Adrenal gland (tissue), 12 donors: ENCODE results near the gene NPAS3. TPM values are rescaled to one million over a fixed set of nuclear protein-coding genes. Genes with fewer than 3 reads are reported as not detected.
A peak's percentile ranks its signal among the peaks of the same experiment; 100 is the strongest.

Experiments
- DNase-seq, 7 donors: peaks; one replicate each; pipeline ENCODE4 v3.0.0-alpha.2; 2019 to 2020
- H3K27ac ChIP-seq, 5 donors: fragments of 200-600 bp; sonication (generic) in 4 of 5; 1 replicate in 3 of 5; 2 replicates in 2 of 5; pipeline versions ENCODE4 v1.5.1 to v1.8.0; 2016 to 2020; ENCODE audit warnings: mild to moderate bottlenecking in 1 of 5
- H3K27me3 ChIP-seq: fragments of 200-600 bp; 2 replicates; pipeline ENCODE4 v1.8.0; 2021
- H3K36me3 ChIP-seq, 2 donors: fragments of 200-600 bp; replicated peaks in 1 of 2; 1 replicate in 1 of 2; 2 replicates in 1 of 2; pipeline versions ENCODE4 v1.5.1 to v1.8.0; 2018 to 2022
- H3K4me1 ChIP-seq, 2 donors: fragments of 200-600 bp; replicated peaks in 1 of 2; 1 replicate in 1 of 2; 2 replicates in 1 of 2; pipeline versions ENCODE4 v1.5.1 to v1.8.0; 2018 to 2021
- H3K4me3 ChIP-seq, 4 donors: fragments of 200-600 bp; sonication (generic) in 3 of 4; one replicate each; pipeline ENCODE4 v1.5.1; 2016 to 2018
- H3K9me3 ChIP-seq, 3 donors: fragments of 200-600 bp; sonication (generic) in 1 of 3; replicated peaks in 1 of 3; 1 replicate in 2 of 3; 2 replicates in 1 of 3; pipeline versions ENCODE4 v1.5.1 to v1.8.0; 2016 to 2021
- POLR2A ChIP-seq, 2 donors: fragments of 450-650 bp; IDR thresholded peaks; one replicate each; pipeline ENCODE4 v1.6.1; 2017; ENCODE audit warnings: antibody characterized with exemption in 2 of 2, mild to moderate bottlenecking in 2 of 2, moderate library complexity in 1 of 2
- WGBS, 4 donors: extraction: QIAGEN DNeasy Blood & Tissue Kit in 2 of 4; methylation state at CpG; one replicate each; pipeline versions ENCODE4 v1.1.5 to v1.1.7; 2013 to 2017; 5-methylcytosine and 5-hydroxymethylcytosine counted together
- intact Hi-C, 2 donors: fragments of 100-400 bp; cut with DNase I; formaldehyde crosslinking; loops; one replicate each; pipeline versions ENCODE4 v1.14.1 to v1.15.0; 2022 to 2023
- polyA plus RNA-seq, 3 donors: library from polyadenylated mRNA; stranded (reverse); fragments of 200-250 nt in 2 of 3; fragments of 350-450 nt in 1 of 3; fragmentation: Illumina TruSeq in 1 of 3; extraction: RNeasy Lipid Tissue Mini Kit (QIAGEN cat#74804) in 1 of 3; gene quantifications; one replicate each; pipeline ENCODE4 v1.2.3, GENCODE V29; 2013 to 2014
- total RNA-seq, 9 donors: library from RNA; depleted of rRNA in 4 of 9; stranded (reverse); fragments of >200 nt in 4 of 9; fragments of 120-200 nt in 1 of 9; fragmentation: NEBNext Ultra II Directional in 1 of 9; extraction: Animal tissue kit (Norgen Biotek cat#: 25700) in 1 of 9; gene quantifications; one replicate each; pipeline versions ENCODE4 v1.1.0 to v1.2.4, GENCODE V29; 2013 to 2023
- TF ChIP-seq, protein P1 (sequence below), 6 experiments: fragments of 450-650 bp in 4 of 6; fragments of 200-600 bp in 2 of 6; sonication (generic) in 1 of 6; IDR thresholded peaks; 1 replicate in 5 of 6; 2 replicates in 1 of 6; pipeline versions ENCODE4 v1.5.1 to v1.8.0; 2016 to 2021; ENCODE audit warnings: antibody characterized with exemption in 6 of 6, mild to moderate bottlenecking in 2 of 6, moderate library complexity in 1 of 6
- donor health status: healthy with polysubstance abuse.
- donor health status: Bipolar disorder and iron deficiency.
- donor health status: DM: yes; HTN: yes; CAD: no.
- donor health status: DM: no; HTN: no; CAD: no.
- donor health status: DM: no; HTN: no; CAD: no.
- donor health status: DM: yes; HTN: yes; CAD: no.

The NPAS3 gene
- total and polyA plus RNA-seq, 12 donors = 0.36 to 7.5 (median 1.5) TPM

DNA sequence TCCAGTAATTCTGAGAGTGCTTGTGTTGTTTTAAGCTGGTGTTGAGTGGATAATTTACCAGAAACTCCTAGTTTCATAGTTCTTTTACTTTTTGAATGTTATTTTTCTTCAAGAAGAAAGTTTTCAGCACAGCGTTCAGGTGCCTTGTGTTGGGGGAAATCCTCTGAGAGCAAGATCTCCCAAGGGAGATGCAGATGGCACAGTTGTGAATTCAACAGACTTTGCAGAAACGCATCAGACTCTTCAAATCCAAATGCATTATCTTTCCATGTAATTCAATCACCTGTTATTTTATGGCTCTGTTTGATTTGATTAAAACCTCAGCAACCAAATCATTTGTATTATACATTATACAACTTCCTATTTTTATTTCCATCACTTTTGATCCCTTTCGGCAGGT is 572.3 kb downstream of the NPAS3 start:
- H3K27ac ChIP-seq = no peak overlapping the region
- intact Hi-C loops = no loop called here

DNA sequence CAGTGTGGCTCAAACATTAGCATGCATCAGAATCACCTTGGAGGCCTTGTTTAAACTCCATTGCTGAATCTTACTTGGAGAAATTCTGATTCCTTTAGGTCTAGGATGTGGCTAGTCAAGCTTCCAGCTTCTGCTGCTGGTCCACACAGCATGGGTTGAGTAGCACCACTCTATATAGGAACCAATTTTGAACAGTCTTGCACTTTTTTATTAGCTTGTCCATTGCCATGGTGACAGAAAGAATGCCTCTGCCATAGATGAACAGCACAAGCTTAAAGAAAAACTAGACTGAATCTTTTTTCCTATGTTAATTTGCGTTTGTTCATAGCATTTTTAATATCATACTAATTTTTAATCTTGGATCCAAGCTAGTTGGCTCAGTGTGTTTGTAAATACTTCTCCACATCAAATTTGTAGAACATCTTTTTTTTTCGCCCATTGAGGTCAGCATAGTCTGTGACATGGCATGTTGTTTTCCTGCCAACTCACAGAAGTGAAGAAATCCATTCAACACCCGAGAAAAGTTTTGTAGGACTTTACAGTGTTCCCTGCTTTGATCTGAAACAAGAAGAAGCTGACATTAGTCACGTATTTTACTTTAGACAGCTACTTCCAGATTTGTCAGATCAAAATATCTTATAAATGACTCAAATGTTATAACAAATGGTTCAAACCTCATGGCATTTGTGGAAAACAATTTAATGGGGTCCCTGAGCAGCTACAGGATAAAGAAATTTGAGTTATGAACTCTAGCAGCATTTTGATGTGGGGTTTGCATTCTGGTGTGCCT is 573.4 kb downstream of the NPAS3 start:
- intact Hi-C loops = no loop called here
- no peak overlapping the region for H3K27ac ChIP-seq
- no peak for TF ChIP-seq POLR2A (IDR thresholded peaks at IDR 0.05)
- TF ChIP-seq, protein P1, sequence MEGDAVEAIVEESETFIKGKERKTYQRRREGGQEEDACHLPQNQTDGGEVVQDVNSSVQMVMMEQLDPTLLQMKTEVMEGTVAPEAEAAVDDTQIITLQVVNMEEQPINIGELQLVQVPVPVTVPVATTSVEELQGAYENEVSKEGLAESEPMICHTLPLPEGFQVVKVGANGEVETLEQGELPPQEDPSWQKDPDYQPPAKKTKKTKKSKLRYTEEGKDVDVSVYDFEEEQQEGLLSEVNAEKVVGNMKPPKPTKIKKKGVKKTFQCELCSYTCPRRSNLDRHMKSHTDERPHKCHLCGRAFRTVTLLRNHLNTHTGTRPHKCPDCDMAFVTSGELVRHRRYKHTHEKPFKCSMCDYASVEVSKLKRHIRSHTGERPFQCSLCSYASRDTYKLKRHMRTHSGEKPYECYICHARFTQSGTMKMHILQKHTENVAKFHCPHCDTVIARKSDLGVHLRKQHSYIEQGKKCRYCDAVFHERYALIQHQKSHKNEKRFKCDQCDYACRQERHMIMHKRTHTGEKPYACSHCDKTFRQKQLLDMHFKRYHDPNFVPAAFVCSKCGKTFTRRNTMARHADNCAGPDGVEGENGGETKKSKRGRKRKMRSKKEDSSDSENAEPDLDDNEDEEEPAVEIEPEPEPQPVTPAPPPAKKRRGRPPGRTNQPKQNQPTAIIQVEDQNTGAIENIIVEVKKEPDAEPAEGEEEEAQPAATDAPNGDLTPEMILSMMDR (IDR thresholded peaks at IDR 0.05) = no peak
- H3K36me3 ChIP-seq = no peaks in the 10 kb centered on the region
- peak in 4 of 7 donors; percentile 18 to 36 (median 26) for DNase-seq
- no peaks in the 10 kb centered on the region for H3K27me3 ChIP-seq
- H3K9me3 ChIP-seq = no peaks in the 10 kb centered on the region
- no peak overlapping the region for H3K4me3 ChIP-seq
- WGBS, 4 donors = 43 to 60% (median 53%) methylated on average over 4 of the region's 4 CpGs
- no peaks in the 10 kb centered on the region for H3K4me1 ChIP-seq

More for the DNA sequence above, 572.3 kb downstream of the NPAS3 start:
- Histone ChIP-seq H3K4me3 (no peak overlapping the region), H3K4me1 (no peaks in the 10 kb centered on the region), H3K36me3 (no peaks in the 10 kb centered on the region), H3K9me3 (no peaks in the 10 kb centered on the region), H3K27me3 (no peaks in the 10 kb centered on the region)
- 88 to 93% (median 91%) methylated on average over 3 of the region's 3 CpGs for WGBS, 4 donors
- no peak for DNase-seq
- TF ChIP-seq POLR2A (IDR thresholded peaks at IDR 0.05) = no peak
- TF ChIP-seq, protein P1 (IDR thresholded peaks at IDR 0.05) = no peak

DNA sequence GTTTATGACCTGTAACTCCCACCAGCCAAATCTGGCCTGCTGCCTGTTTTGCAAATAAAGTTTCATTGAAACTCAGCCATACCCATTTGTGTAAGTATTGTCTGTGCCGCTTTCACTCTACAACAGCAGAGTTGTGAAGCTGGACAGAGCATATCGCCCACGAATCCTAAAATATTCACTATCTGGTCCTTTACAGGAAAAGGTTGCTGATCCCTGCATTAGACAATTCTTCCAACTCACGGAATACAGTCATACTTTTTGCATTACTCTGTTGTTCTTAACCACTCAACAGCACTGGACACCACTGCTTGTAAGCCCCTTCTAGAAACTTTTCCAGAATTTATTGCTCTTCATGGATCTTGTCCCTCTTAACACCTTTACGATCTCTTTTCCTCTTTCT is 576.8 kb downstream of the NPAS3 start:
- TF ChIP-seq, protein P1 (IDR thresholded peaks at IDR 0.05) = no peak
- Histone ChIP-seq H3K27ac (no peak overlapping the region), H3K4me3 (no peak overlapping the region), H3K9me3 (no peaks in the 10 kb centered on the region), H3K36me3 (no peaks in the 10 kb centered on the region), H3K4me1 (no peaks in the 10 kb centered on the region), H3K27me3 (no peaks in the 10 kb centered on the region)
- intact Hi-C loops = no loop called here
- 87 to 96% (median 91%) methylated on average over 5 of the region's 5 CpGs for WGBS, 4 donors
- DNase-seq = no peak

DNA sequence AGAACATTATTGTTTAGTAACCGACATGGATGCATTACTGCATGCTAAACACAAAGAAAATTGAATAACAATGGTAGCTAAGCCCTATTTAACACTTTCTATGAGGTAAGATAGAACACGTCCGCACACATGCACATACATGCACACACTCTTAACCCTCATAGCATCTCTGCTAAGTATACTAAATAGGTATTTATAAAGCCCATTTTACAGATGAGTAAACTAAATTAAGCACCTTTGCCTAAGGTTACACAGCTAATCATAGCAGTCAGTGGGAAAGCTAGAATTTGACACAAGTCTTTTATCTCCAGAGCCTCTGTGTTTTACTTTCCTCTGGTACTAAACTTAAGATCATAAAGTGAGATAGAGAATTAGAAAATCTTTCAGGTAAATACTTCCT is 577.2 kb downstream of the NPAS3 start:
- H3K9me3 ChIP-seq = no peaks in the 10 kb centered on the region
- no peak overlapping the region for H3K4me3 ChIP-seq
- no peaks in the 10 kb centered on the region for H3K4me1 ChIP-seq
- no peak overlapping the region for H3K27ac ChIP-seq
- 89 to 94% (median 91%) methylated on average over 3 of the region's 3 CpGs for WGBS, 4 donors
- TF ChIP-seq, protein P1 (IDR thresholded peaks at IDR 0.05) = no peak
- no peak for TF ChIP-seq POLR2A (IDR thresholded peaks at IDR 0.05)
- DNase-seq = no peak
- intact Hi-C loops = no loop called here
- H3K36me3 ChIP-seq = no peaks in the 10 kb centered on the region
- H3K27me3 ChIP-seq = no peaks in the 10 kb centered on the region
